AG04449 (cell line): ENCODE measurements around the gene NPEPPS.

Source experiments
- CTCF ChIA-PET: fragments of 350-600 bp; formaldehyde crosslinking; extraction: SDS; loops from one replicate; lab custom pipeline; 2021; ENCODE audit warnings: antibody characterized with exemption; lab: Yijun Ruan, JAX
- POLR2A ChIA-PET: fragments of 400-600, 350-600 bp; formaldehyde crosslinking; extraction: SDS; loops from one replicate; lab custom pipeline; 2020; ENCODE audit warnings: antibody characterized with exemption, inconsistent platforms; lab: Yijun Ruan, JAX
- DNase-seq: peaks from one replicate; pipeline ENCODE4 v3.0.0-alpha.2; 2010; ENCODE audit warnings: low read depth, low spot score
- H3K4me3 ChIP-seq: 2 replicates; pipeline ENCODE4 v1.5.1; 2011; ENCODE audit warnings: low read depth, mild to moderate bottlenecking, control low read depth, low read length
- TF ChIP-seq, protein P1 (sequence below): IDR thresholded peaks from one replicate; pipeline ENCODE4 v1.5.1; 2011; ENCODE audit warnings: mild to moderate bottlenecking, moderate library complexity, low read length, control low read depth, inconsistent platforms; ENCODE audit not compliant: insufficient read depth; ENCODE audit errors: missing control alignments

NPEPPS gene

DNA sequence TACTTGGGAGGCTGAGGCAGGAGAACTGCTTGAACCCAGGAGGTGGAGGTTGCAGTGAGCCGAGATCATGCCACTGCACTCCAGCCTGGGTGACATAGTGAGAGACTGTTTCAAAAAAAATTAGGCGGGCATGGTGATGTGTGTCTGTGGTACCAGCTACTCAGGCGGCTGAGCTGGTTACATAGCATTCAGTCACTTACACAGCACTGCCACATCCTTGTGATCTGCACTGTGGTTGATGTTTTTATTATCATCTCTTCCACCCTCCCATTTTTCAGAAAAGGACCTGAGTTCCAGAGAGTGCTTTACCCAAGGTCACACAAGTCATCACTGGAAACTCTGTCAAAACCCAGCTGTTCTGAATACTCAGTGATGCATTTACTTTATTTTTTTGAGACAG, 104.0 kb downstream of the NPEPPS start:
- TF ChIP-seq, protein P1, sequence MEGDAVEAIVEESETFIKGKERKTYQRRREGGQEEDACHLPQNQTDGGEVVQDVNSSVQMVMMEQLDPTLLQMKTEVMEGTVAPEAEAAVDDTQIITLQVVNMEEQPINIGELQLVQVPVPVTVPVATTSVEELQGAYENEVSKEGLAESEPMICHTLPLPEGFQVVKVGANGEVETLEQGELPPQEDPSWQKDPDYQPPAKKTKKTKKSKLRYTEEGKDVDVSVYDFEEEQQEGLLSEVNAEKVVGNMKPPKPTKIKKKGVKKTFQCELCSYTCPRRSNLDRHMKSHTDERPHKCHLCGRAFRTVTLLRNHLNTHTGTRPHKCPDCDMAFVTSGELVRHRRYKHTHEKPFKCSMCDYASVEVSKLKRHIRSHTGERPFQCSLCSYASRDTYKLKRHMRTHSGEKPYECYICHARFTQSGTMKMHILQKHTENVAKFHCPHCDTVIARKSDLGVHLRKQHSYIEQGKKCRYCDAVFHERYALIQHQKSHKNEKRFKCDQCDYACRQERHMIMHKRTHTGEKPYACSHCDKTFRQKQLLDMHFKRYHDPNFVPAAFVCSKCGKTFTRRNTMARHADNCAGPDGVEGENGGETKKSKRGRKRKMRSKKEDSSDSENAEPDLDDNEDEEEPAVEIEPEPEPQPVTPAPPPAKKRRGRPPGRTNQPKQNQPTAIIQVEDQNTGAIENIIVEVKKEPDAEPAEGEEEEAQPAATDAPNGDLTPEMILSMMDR: no peak
- POLR2A ChIA-PET: interaction anchor here (0.7 to 1.2 kb wide), 2 partner anchors 14 to 857 kb away, joined by 3 to 4 read pairs; no protein-coding TSS in a partner anchor
- DNase-seq: no peak
- H3K4me3 ChIP-seq: no peak overlapping the region
- CTCF ChIA-PET: interaction anchor here (0.6 to 1.4 kb wide), 2 partner anchors 9 to 11 kb away, joined by 3 read pairs; no protein-coding TSS in a partner anchor

DNA sequence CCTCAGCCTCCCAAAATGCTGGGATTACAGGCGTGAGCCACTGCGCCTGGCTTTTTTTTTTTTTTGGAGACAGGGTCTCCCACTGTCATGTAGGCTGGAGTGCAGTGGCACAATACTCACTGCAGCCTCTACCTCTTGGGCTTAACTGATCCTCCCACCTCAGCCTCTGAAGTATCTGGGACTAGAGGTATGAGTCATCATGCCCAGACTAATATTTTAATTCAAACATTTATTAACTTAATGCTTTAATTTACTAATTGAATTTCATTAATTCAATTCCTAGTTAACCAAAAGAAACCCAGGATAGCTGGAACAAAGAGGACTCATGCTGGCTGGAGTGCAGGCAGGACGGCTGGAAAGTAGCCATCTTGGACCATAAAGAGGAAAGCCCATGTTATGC, 104.8 kb downstream of the NPEPPS start:
- ChIA-PET POLR2A (no interaction called here), CTCF (interaction anchor here (1.1 kb wide), 1 partner anchor 20 kb away, joined by 6 read pairs; no protein-coding TSS in a partner anchor)
- no peak overlapping the region for H3K4me3 ChIP-seq
- TF ChIP-seq, protein P1: no peak
- DNase-seq: no peak

DNA sequence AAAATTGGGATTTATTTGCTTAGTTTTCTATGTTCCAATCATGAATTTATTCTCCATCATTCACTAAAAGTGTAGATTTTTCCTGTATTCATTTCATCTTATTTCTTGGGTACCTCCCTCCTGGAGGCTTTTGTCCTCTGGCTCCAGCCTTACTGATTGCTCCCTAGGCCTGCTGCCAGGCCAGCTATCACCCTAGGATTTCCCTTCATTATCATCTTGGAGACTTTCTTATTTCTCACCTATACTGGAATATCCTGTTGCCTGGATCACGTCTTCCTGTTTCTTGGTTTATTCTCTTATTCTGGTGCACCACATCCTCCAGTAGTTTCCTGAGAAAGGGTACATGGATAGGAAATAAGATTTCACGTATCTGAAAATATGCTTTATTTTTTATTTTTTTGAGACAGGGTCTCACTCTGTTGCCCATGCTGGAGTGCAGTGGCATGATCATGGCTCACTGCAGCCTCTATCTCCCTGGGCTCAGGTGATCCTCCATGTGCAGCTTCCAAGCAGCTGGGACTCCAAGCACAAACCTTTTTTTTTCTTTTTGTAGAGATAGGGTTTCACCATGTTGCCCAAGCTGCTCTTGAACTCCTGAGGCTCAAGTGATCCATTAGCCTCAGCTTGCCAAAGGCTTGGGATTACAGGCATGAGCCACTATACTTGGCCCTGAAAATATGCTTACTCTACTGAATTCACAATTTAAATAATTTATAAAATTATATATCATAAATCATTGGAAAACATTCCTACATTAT, 105.5 kb downstream of the NPEPPS start:
- no peak for DNase-seq
- no peak overlapping the region for H3K4me3 ChIP-seq
- TF ChIP-seq, protein P1: no peak
- POLR2A ChIA-PET: no interaction called here
- CTCF ChIA-PET: interaction anchor here (1.1 kb wide), 1 partner anchor 21 kb away, joined by 6 read pairs; no protein-coding TSS in a partner anchor

DNA sequence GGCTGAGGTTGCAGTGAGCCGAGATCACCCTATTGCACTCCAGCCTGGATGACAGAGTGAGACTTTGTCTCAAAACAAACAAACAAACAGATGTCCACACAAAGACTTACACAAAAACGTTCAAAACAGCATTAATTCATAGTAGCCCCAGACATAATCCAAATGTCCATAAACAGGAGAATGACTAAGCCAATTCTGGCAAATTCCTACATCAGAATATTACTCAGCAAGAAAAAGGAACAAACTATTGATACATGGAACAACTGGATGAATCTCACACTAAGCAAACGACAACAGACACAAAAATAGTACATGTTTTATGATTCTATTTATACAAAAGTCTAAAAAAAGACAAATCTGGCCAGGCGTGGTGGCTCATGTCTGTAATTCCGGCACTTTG, 108.0 kb downstream of the NPEPPS start:
- no peak overlapping the region for H3K4me3 ChIP-seq
- ChIA-PET POLR2A (no interaction called here), CTCF (no interaction called here)
- no peak for DNase-seq
- TF ChIP-seq, protein P1: no peak

DNA sequence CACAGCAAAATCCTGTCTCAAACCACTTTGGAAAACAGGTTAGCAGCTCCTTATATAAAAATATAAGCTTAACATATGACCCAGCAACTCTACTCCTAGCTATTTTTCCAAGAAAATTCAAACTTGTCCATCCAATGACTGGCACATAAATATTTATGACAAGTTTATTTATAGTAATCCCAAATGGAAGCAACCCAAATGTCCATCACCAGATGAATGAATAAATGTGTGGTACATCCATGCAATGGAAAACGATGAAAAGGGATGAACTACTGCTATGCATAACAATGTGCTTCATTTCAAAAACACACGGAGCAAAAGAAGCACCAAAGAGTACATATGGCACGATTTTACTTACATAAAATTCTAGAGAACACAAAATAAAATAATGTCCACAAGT, 109.2 kb downstream of the NPEPPS start:
- TF ChIP-seq, protein P1: no peak
- DNase-seq: no peak

DNA sequence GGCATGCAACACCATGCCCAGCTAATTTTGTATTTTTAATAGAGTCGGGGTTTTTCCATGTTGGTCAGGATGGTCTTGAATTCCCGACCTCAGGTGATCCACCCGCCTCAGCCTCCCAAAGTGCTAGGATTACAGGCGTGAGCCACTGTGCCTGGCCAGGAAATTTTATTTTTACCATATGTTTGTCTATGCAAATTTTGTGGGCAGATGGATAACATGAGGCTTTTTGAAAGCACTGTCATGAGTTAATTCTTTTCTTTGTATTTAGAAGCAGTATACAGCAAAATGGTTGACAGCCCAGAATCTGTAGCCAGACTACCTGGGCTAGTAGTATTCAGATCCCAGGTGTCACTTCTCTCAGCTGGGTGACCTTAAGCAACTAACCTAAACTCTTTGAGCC, 110.3 kb downstream of the NPEPPS start:
- no peak overlapping the region for H3K4me3 ChIP-seq
- ChIA-PET CTCF (interaction anchor here (0.6 kb wide), 1 partner anchor 137 kb away, joined by 3 read pairs; no protein-coding TSS in a partner anchor), POLR2A (interaction anchor here (0.6 kb wide), 1 partner anchor 10 kb away, joined by 4 read pairs; no protein-coding TSS in a partner anchor)
- DNase-seq: no peak
- TF ChIP-seq, protein P1: no peak

More for the DNA sequence above, 109.2 kb downstream of the NPEPPS start:
- no peak overlapping the region for H3K4me3 ChIP-seq
- ChIA-PET CTCF (no interaction called here), POLR2A (no interaction called here)
